CD14-positive monocyte (primary cell): Measurements from ENCODE around the gene CCDC50. TPM values are rescaled to one million over a fixed set of nuclear protein-coding genes. Genes with fewer than 3 reads are reported as not detected.

ENCODE experiments used
- DNase-seq, 3 donors: peaks; one replicate each; pipeline ENCODE4 v3.0.0-alpha.2; 2011 to 2022
- H2AFZ ChIP-seq: 2 replicates; pipeline ENCODE4 v1.6.0; 2012; ENCODE audit warnings: mild to moderate bottlenecking, low read depth, low read length, inconsistent platforms; ENCODE audit not compliant: insufficient read depth, poor library complexity, severe bottlenecking
- H3K27ac ChIP-seq, 2 donors: 1 replicate in 1 of 2; 2 replicates in 1 of 2; pipeline ENCODE4 v1.5.1; 2012 to 2013; ENCODE audit warnings: low read length in 2 of 2, control low read depth in 1 of 2, inconsistent platforms in 1 of 2, low read depth in 1 of 2, mild to moderate bottlenecking in 1 of 2
- H3K27me3 ChIP-seq, 2 donors: one replicate each; pipeline versions ENCODE4 v1.6.0 to v1.6.1; 2011 to 2013; ENCODE audit warnings: low read length in 2 of 2; ENCODE audit not compliant: control insufficient read depth in 2 of 2, insufficient read depth in 2 of 2
- H3K36me3 ChIP-seq, 2 donors: replicated peaks in 1 of 2; 1 replicate in 1 of 2; 2 replicates in 1 of 2; pipeline versions ENCODE4 v1.5.1 to v1.6.1; 2012 to 2013; ENCODE audit warnings: low read length in 2 of 2, control low read depth in 1 of 2, inconsistent platforms in 1 of 2, mild to moderate bottlenecking in 1 of 2; ENCODE audit not compliant: insufficient read depth in 2 of 2, control insufficient read depth in 1 of 2
- H3K4me1 ChIP-seq, 2 donors: 1 replicate in 1 of 2; 2 replicates in 1 of 2; pipeline versions ENCODE4 v1.5.1 to v1.6.1; 2012 to 2013; ENCODE audit warnings: low read length in 2 of 2, control low read depth in 1 of 2, inconsistent platforms in 1 of 2, mild to moderate bottlenecking in 1 of 2, moderate library complexity in 1 of 2; ENCODE audit not compliant: insufficient read depth in 2 of 2, control insufficient read depth in 1 of 2
- H3K4me2 ChIP-seq: replicated peaks from 2 replicates; pipeline ENCODE3; 2012; ENCODE audit warnings: low read length, moderate library complexity, mild to moderate bottlenecking; ENCODE audit not compliant: poor library complexity, severe bottlenecking; ENCODE audit errors: extremely low read depth
- H3K4me3 ChIP-seq, 3 experiments: fragments of 200-600 bp in 1 of 3; sonication (generic) in 1 of 3; replicated peaks in 1 of 3; 1 replicate in 2 of 3; 2 replicates in 1 of 3; pipeline ENCODE4 v1.5.1; 2011 to 2013; ENCODE audit warnings: low read length in 3 of 3, mild to moderate bottlenecking in 3 of 3, control low read depth in 2 of 3, low read depth in 2 of 3, inconsistent platforms in 1 of 3, moderate library complexity in 1 of 3
- H3K79me2 ChIP-seq: 2 replicates; pipeline ENCODE4 v1.6.0; 2012; ENCODE audit warnings: mild to moderate bottlenecking, control low read depth, inconsistent platforms, low read length, moderate library complexity; ENCODE audit not compliant: insufficient read depth
- H3K9ac ChIP-seq: 2 replicates; pipeline ENCODE4 v1.6.0; 2017; ENCODE audit warnings: low read length, mild to moderate bottlenecking; ENCODE audit not compliant: insufficient read depth, poor library complexity, severe bottlenecking
- H3K9me3 ChIP-seq, 2 donors: replicated peaks in 1 of 2; 1 replicate in 1 of 2; 2 replicates in 1 of 2; pipeline versions ENCODE4 v1.5.1 to v1.6.1; 2012 to 2013; ENCODE audit warnings: low read length in 2 of 2, control low read depth in 1 of 2; ENCODE audit not compliant: control insufficient read depth in 1 of 2, insufficient read depth in 1 of 2
- H4K20me1 ChIP-seq: 2 replicates; pipeline ENCODE4 v1.6.0; 2012; ENCODE audit warnings: mild to moderate bottlenecking, low read length, control low read depth, moderate library complexity; ENCODE audit not compliant: insufficient read depth
- H3K27ac Mint-ChIP-seq, 7 donors: one replicate each; pipeline ENCODE4 v1.8.0; 2020; ENCODE audit warnings: mild to moderate bottlenecking in 7 of 7, mixed read lengths in 7 of 7, moderate library complexity in 6 of 7, inconsistent platforms in 2 of 7
- H3K27me3 Mint-ChIP-seq, 3 donors: one replicate each; pipeline ENCODE4 v1.8.0; 2021 to 2022; ENCODE audit warnings: low read depth in 3 of 3, mild to moderate bottlenecking in 3 of 3, mixed read lengths in 3 of 3, moderate library complexity in 3 of 3, inconsistent platforms in 1 of 3
- H3K36me3 Mint-ChIP-seq, 2 donors: one replicate each; pipeline ENCODE4 v1.8.0; 2020; ENCODE audit warnings: mixed read lengths in 2 of 2, inconsistent platforms in 1 of 2, mild to moderate bottlenecking in 1 of 2
- H3K4me1 Mint-ChIP-seq: one replicate; pipeline ENCODE4 v1.8.0; 2020; ENCODE audit warnings: mild to moderate bottlenecking, mixed read lengths
- H3K4me3 Mint-ChIP-seq, 2 donors: one replicate each; pipeline ENCODE4 v1.8.0; 2020; ENCODE audit warnings: mild to moderate bottlenecking in 2 of 2, mixed read lengths in 2 of 2, moderate library complexity in 1 of 2
- H3K9me3 Mint-ChIP-seq, 7 donors: one replicate each; pipeline ENCODE4 v1.8.0; 2020 to 2022; ENCODE audit warnings: mixed read lengths in 7 of 7, mild to moderate bottlenecking in 6 of 7, moderate library complexity in 6 of 7, inconsistent platforms in 2 of 7
- WGBS: methylation state at CpG from one replicate; pipeline ENCODE4 v1.1.5; 2013; ENCODE audit warnings: missing lambda C conversion rate; ENCODE audit not compliant: insufficient coverage; 5-methylcytosine and 5-hydroxymethylcytosine counted together
- intact Hi-C, 2 donors: fragments of 100-400 bp; cut with micrococcal nuclease; formaldehyde crosslinking; loops; one replicate each; pipeline versions ENCODE4 v1.15.0 to v1.15.1; 2023
- polyA plus RNA-seq, 3 donors: library from polyadenylated mRNA; depleted of rRNA in 1 of 3; unstranded in 2 of 3; stranded (reverse) in 1 of 3; fragments of 300-500 nt in 2 of 3; fragments of >200 nt in 1 of 3; fragmentation: Illumina TruSeq in 2 of 3; gene quantifications; 1 replicate in 2 of 3; 2 replicates in 1 of 3; pipeline ENCODE4 v1.2.3, GENCODE V29; 2012 to 2021
- TF ChIP-seq, protein P1 (sequence below): fragments of 200-600 bp; IDR thresholded peaks from one replicate; pipeline ENCODE4 v1.8.0; 2022; ENCODE audit warnings: antibody characterized with exemption, mild to moderate bottlenecking

The CCDC50 gene
- polyA plus RNA-seq, 3 donors, result 13.3 to 29.2 (median 25.8) TPM

DNA sequence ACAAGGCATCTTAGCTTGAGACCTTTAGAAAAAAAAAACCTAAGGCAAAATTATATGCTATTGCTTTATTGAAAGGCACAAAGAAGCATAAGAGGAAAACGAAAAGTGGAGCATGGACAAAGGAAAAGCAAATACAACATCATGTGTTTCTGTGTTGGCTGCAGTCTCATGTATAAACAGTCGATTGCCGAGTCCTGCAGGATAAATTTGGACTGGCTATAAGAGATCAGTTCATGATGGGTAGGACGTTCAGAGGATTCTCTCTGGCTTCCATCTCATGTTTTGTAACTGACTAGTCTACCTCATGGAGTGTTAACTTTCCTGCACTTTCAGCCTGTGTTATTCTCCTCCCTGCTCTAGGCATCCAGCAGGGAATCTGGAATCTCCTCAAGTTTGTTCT, 21.9 kb upstream of the CCDC50 start:
- intact Hi-C loops, result no loop called here
- Mint-ChIP-seq H3K9me3 (peaks cover 0 to 15% (median 4%) of the 10 kb centered on the region in 7 donors), H3K36me3 (no peaks in the 10 kb centered on the region), H3K27me3 (peaks cover 6 to 7% (median 6%) of the 10 kb centered on the region in 3 donors), H3K27ac (no peak overlapping the region), H3K4me1 (no peaks in the 10 kb centered on the region), H3K4me3 (no peak overlapping the region)
- Histone ChIP-seq H2AFZ (no peak overlapping the region), H3K4me2 (no peak overlapping the region), H3K9me3 (no peaks in the 10 kb centered on the region), H3K27me3 (no peaks in the 10 kb centered on the region), H3K79me2 (no peaks in the 10 kb centered on the region), H3K4me1 (no peaks in the 10 kb centered on the region), H4K20me1 (no peaks in the 10 kb centered on the region), H3K9ac (no peak overlapping the region), H3K27ac (no peak overlapping the region), H3K4me3 (no peak overlapping the region), H3K36me3 (no peaks in the 10 kb centered on the region)
- no peak for DNase-seq
- TF ChIP-seq, protein P1, sequence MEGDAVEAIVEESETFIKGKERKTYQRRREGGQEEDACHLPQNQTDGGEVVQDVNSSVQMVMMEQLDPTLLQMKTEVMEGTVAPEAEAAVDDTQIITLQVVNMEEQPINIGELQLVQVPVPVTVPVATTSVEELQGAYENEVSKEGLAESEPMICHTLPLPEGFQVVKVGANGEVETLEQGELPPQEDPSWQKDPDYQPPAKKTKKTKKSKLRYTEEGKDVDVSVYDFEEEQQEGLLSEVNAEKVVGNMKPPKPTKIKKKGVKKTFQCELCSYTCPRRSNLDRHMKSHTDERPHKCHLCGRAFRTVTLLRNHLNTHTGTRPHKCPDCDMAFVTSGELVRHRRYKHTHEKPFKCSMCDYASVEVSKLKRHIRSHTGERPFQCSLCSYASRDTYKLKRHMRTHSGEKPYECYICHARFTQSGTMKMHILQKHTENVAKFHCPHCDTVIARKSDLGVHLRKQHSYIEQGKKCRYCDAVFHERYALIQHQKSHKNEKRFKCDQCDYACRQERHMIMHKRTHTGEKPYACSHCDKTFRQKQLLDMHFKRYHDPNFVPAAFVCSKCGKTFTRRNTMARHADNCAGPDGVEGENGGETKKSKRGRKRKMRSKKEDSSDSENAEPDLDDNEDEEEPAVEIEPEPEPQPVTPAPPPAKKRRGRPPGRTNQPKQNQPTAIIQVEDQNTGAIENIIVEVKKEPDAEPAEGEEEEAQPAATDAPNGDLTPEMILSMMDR, result no peak
- no CpG with 5 or more reads among the region's 4 CpGs for WGBS

DNA sequence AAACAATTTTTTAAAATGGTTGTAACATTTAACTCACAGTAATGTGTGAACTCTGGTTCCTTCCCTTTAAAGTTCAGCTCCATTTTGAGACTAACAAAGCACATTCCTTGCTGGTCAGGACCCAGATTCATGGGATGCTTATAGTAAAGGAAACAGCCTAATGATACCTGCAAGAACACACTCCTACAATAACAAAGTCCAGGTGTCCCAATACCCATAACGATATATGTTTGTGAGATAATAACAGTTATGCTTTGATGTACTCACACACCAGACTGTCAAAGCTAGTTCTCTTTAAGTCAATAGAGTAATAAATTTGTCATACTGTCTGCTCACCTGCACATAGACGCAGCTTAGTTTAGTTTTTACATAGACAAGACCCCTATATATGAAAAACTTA, 15.9 kb upstream of the CCDC50 start:
- no peaks in the 10 kb centered on the region for H3K79me2 ChIP-seq
- no peak overlapping the region for H3K9ac ChIP-seq
- no CpG with 5 or more reads among the region's 2 CpGs for WGBS
- H3K36me3 ChIP-seq, result no peaks in the 10 kb centered on the region
- no peak overlapping the region for H3K4me2 ChIP-seq
- H3K27me3 Mint-ChIP-seq, result peaks cover 3 to 4% (median 4%) of the 10 kb centered on the region in 3 donors
- no peaks in the 10 kb centered on the region for H3K4me1 Mint-ChIP-seq
- no peaks in the 10 kb centered on the region for H4K20me1 ChIP-seq
- H3K9me3 ChIP-seq, result peaks cover 0 to 13% of the 10 kb centered on the region in 2 donors
- DNase-seq, result no peak
- peaks cover 2 to 20% (median 14%) of the 10 kb centered on the region in 7 donors for H3K9me3 Mint-ChIP-seq
- no peak overlapping the region for H3K27ac ChIP-seq
- no peaks in the 10 kb centered on the region for H3K36me3 Mint-ChIP-seq
- no peak overlapping the region for H3K4me3 ChIP-seq
- TF ChIP-seq, protein P1, result no peak
- H3K27ac Mint-ChIP-seq, result no peak overlapping the region
- H3K4me3 Mint-ChIP-seq, result no peak overlapping the region
- intact Hi-C loops, result no loop called here
- H3K27me3 ChIP-seq, result no peaks in the 10 kb centered on the region
- no peaks in the 10 kb centered on the region for H3K4me1 ChIP-seq
- H2AFZ ChIP-seq, result no peak overlapping the region
